GM18505 (cell line): Measurements from ENCODE around the gene CACNA1I.

Source experiments
- ATAC-seq: cut with Tn5 transposase; IDR thresholded peaks from one replicate; pipeline ENCODE4 v1.9.1; 2021; ENCODE audit not compliant: unreplicated experiment
- POLR2A ChIP-seq: IDR thresholded peaks from 4 replicates; pipeline ENCODE4 v1.6.1; 2011; ENCODE audit warnings: borderline replicate concordance; ENCODE audit not compliant: insufficient read depth, insufficient read length; ENCODE audit errors: extremely low read depth

CACNA1I gene

DNA sequence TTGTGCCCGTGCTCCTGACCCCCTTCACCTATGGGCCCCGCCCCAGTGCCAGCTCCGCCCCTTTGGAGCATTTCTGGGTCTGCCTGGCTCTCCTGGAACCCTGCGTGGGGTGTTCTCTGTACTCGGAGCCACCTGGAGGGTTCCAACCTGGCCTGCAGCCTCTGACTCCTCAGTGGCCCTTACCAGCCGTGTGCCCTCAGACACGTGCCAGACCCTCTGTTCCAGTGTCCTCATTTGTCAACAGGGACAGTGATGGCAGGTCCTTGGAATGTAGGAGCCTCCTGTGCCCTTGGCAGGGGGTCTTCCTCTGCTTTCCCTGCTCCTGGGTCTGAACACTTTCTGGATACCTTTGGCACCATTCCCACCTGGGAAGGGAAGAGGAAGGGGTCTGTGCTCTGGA lies 96.4 kb downstream of the CACNA1I start:
- no peak for ATAC-seq

DNA sequence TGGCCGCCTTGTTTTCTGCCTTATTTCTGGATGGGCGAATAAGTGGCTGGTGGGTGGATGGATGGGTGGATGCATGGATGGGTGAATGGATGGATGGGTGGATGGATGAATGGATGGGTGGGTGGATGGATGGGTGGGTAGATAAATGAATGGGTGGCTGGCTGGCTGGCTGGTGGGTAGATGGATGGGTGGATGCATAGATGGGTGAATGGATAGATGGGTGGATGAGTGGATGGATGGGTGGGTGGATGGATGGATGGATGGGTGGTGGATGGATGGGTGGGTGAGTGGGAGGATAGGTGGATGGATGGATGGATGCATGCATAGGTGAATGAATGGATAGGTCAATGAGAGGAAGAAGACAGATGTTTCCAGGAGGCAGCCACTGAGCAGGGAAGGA lies 98.9 kb downstream of the CACNA1I start:
- TF ChIP-seq POLR2A = no peak
- ATAC-seq = no peak

More for the DNA sequence above, 96.4 kb downstream of the CACNA1I start:
- no peak for TF ChIP-seq POLR2A

DNA sequence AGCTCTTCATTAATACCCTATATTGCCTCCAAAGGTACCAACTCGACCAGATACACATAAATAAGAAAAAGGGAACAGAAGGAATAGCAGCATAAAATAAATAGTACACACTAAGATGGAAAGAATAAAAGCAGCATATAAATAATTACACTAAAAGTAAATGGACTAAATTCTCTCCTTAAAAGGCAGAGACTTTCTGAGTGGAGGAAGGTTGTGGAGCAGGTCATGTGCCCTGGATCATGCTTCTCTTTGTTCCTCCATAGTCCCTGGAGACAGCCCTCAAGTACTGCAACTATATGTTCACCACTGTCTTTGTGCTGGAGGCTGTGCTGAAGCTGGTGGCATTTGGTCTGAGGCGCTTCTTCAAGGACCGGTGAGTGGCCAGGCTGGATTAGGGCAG lies 101.4 kb downstream of the CACNA1I start:
- no peak for TF ChIP-seq POLR2A
- ATAC-seq = no peak

DNA sequence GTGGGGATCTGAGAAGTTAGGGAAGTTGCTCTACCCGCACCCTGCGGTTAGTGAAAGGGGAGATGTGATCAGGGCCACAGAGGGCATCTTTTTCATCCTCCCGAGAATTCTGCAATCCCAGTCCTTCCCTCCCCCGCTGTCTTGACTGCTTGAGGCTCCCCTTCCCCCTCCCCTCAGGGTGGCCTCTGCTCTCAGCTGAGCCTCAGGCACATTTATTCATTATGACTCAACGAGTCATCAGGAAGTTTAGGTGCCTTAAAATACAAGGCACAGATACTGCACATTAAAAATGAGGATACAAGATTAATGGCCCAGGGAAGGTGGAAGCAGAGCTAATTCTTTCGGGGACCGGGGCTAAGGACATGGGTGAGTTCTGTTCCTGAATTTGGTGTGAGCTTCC lies 104.0 kb downstream of the CACNA1I start:
- no peak for TF ChIP-seq POLR2A
- no peak for ATAC-seq

DNA sequence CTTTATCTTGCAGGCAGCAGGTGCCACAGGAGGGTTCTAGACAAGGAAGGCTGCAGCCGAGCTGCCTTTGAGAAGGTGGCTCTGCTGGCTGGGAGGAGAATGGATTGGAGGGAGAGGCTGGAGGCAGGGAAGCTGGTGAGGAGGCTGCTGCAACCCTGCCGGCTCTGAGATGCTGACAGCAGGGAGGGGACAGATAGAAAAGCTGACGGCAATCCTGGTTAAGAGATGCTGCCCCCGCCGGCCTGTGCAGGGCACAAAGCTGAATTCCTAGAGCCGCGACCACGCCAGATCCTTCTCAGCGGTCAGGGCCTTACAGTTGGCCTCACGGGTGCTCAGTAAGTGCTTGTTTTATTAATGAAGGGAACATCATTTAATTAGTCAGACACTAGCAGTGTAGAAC lies 105.4 kb downstream of the CACNA1I start:
- TF ChIP-seq POLR2A = no peak
- ATAC-seq = no peak

DNA sequence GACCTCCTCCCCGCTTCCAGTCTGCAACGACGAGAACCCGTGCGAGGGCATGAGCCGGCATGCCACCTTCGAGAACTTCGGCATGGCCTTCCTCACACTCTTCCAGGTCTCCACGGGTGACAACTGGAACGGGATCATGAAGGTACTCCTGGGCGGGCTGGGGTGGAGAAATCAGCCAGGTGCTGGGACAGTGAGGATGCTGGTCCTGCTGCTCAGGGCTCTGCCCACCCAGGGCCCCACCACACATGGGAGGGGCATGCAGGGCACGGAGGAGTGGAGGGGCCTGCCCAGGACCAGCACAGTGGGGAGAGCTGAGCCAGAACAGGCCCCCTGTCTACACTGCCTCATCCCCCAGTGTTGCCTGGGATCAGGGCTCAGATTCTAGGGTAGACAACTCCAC lies 107.4 kb downstream of the CACNA1I start:
- ATAC-seq = no peak
- no peak for TF ChIP-seq POLR2A

DNA sequence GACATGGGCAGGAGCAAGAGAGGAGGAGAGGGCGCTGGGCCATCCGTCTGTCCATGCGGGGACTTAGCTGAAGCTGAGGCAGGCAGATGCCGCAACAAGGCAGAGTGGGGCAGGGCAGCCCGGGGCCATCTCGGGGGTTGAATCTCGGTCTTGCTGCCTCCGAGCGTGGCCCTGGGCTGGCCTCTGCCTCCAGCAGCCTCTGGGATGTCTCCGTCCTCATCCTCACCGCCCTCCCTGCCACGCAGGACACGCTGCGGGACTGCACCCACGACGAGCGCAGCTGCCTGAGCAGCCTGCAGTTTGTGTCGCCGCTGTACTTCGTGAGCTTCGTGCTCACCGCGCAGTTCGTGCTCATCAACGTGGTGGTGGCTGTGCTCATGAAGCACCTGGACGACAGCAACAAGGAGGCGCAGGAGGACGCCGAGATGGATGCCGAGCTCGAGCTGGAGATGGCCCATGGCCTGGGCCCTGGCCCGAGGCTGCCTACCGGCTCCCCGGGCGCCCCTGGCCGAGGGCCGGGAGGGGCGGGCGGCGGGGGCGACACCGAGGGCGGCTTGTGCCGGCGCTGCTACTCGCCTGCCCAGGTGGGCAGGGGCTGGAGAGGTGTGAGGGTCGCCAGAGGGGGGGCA lies 108.4 kb downstream of the CACNA1I start:
- no peak for ATAC-seq
- TF ChIP-seq POLR2A = no peak

DNA sequence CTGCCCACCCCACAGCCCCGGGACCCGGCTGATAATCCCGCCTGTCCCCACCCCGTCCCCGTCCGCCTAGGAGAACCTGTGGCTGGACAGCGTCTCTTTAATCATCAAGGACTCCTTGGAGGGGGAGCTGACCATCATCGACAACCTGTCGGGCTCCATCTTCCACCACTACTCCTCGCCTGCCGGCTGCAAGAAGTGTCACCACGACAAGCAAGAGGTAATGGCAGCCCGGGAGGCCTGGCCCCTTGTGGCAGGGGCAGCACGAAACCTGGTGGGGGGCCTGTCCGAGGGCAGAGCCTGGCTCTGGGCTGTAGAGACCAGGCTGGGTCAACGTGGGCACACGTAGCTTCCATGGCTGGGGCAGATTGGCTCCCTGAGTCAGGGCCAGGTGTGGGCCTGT lies 109.1 kb downstream of the CACNA1I start:
- no peak for TF ChIP-seq POLR2A
- no peak for ATAC-seq

DNA sequence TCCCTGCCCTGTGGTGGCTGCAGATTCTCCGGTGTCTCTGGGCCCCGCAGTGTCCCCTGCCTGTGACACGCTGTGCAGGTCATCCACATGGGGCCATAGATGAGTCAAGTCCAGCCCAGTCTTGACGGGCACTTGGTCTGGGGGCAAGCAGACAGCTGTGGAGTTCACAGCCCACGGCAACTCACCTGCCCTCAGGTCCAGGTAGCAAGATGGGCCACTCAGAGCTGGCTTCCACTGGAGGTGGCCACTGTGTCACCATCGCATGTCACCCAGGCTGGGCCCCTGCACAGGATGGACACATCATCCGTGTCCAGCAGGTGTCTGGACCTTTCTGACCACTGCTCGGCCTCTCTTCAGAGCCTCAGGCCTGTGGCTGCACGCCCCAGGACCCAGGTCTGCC lies 109.9 kb downstream of the CACNA1I start:
- TF ChIP-seq POLR2A = no peak
- ATAC-seq = no peak

DNA sequence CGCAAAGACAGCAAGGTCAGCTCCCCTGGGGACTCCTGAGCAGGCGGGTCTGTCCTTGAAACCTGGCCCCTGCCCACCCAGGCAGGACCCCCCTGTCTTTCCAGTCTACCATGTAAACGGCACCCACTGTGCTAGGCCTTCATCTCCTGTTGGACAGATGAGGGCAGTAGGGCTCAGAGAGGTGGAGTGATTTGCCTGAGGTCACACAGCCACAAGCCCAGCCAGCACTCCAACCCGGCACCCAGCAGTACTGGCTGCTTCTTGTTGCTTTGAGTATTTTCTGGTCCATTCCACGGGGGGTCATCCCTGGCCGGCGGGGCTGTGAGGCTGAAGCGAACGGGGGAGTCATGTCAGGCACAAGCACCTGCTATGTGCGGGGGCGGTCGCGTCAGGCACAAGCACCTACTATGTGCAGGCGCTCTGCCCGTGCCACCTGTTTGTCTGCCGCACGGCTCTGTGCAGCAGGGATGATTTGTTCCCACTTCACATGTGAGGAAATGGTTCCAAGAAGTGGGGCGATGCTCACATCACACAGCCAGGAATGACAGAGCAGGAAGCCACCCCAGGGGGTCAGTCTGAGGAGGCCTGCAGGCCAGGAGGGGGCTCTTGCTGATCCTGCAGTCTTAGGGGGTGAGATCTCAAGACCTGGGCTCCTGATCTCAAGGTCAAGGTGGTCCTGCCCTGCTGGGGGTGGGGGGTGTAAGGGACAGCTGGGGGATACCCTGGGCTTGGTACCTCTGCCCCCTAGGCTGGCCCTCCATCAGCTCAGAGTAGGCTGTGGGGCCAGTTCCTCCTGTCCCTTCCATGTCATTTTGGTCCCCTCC lies 110.7 kb downstream of the CACNA1I start:
- no peak for TF ChIP-seq POLR2A
- no peak for ATAC-seq

DNA sequence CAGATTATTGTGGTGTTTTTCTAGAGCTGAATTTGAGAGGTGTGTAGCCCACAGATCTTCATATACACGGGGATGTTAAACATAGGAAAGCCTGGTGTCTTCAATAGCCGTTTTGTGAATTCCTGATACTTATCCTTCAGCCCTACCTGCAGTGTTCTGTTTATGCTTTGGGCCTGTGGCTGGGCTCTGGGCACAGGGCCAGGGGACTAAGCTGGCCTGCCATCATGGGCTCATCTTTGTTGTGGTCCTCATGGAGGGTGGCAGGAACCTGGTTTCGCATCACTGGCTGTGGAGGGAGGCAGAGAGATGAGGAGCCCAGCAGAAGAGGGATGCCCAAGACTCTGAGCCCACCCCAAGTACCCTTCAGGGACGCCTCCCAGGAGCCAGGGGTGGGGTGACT lies 112.4 kb downstream of the CACNA1I start:
- TF ChIP-seq POLR2A = no peak
- ATAC-seq = no peak

DNA sequence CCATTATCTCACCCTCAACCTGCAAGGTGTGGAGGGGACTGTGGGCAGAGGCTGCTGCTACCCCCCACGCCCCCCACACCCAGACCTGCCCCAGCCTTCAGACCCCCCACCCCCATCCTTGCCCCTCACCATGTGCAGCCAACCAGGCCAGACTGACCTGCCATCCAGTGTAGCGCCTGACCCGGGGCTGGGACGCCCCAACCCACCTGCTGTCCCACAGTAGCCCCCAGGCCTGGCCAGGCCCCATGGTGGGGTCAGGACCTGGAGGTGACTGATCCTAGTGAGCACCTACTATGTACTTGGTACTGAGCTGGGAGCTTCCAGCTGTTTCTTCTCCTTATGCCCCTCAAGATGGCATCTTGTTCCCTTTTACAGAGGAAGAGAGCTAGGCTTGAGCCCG lies 113.1 kb downstream of the CACNA1I start:
- no peak for ATAC-seq
- no peak for TF ChIP-seq POLR2A

DNA sequence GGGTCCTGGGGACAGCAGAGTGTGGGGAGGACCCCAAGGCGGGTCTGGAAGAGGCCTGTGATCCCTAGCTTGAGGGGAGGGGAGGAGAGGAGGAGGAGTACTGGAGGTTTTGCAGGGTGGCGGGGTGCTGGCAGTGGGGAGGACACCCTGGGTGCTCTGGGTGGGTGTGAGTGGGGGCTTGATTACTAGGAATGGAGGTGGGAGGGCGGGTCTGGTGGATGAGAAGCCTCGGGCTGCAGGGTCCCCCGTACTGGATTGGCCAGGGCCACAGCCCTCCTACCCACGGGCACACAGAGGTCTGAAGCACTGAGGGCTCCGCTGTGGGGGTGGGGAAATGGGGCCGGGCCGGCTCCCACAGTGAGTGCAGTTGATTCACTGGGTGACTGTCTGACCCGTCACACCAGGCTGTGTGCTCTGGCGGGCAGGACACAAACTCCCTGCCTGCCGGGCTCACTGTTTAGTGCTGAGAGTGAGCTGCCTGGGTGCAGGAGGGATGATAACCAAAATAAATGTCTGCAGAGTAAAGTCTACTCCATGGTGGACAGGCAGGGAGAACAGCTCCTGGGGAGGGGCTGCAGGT lies 114.2 kb downstream of the CACNA1I start:
- ATAC-seq = no peak
- TF ChIP-seq POLR2A = no peak
